Endothelial cell (in vitro differentiated cells): ENCODE results near the gene MDFIC. TPM values are rescaled to one million over a fixed set of nuclear protein-coding genes. Genes with fewer than 3 reads are reported as not detected.
"Not testable (repeated sequence)": the region's sequence is repeated elsewhere in the genome, so short reads cannot be mapped to it uniquely, and the experiment has no call there.

ENCODE experiments used
- DNase-seq: peaks from one replicate; pipeline ENCODE4 v3.0.0; 2021; ENCODE audit warnings: low spot score
- H3K27ac Mint-ChIP-seq: one replicate; pipeline ENCODE4 v1.8.0; 2021; ENCODE audit warnings: mixed read lengths, inconsistent platforms; ENCODE audit not compliant: unreplicated experiment
- H3K27me3 Mint-ChIP-seq: one replicate; pipeline ENCODE4 v1.8.0; 2021; ENCODE audit warnings: mild to moderate bottlenecking, moderate library complexity, mixed read lengths, inconsistent platforms; ENCODE audit not compliant: unreplicated experiment
- H3K36me3 Mint-ChIP-seq: one replicate; pipeline ENCODE4 v1.8.0; 2021; ENCODE audit warnings: mild to moderate bottlenecking, low read depth, mixed read lengths, inconsistent platforms; ENCODE audit not compliant: unreplicated experiment
- H3K4me1 Mint-ChIP-seq: one replicate; pipeline ENCODE4 v1.8.0; 2021; ENCODE audit warnings: mild to moderate bottlenecking, mixed read lengths, inconsistent platforms; ENCODE audit not compliant: unreplicated experiment
- H3K4me3 Mint-ChIP-seq: one replicate; pipeline ENCODE4 v1.8.0; 2021; ENCODE audit warnings: mild to moderate bottlenecking, mixed read lengths, inconsistent platforms; ENCODE audit not compliant: unreplicated experiment
- H3K9me3 Mint-ChIP-seq: one replicate; pipeline ENCODE4 v1.8.0; 2021; ENCODE audit warnings: mixed read lengths, inconsistent platforms; ENCODE audit not compliant: unreplicated experiment
- total RNA-seq: library from RNA; stranded (reverse); fragmentation: NEBNext Ultra II Directional; extraction: Animal tissue kit (Norgen Biotek cat#: 25700); gene quantifications from one replicate; pipeline ENCODE4 v1.2.1, GENCODE V29; 2021; ENCODE audit not compliant: unreplicated experiment
- TF ChIP-seq, protein P1 (sequence below): fragments of 200-600 bp; sonication (generic); IDR thresholded peaks from one replicate; pipeline ENCODE4 v1.5.0; 2021; ENCODE audit warnings: antibody characterized with exemption; ENCODE audit not compliant: unreplicated experiment

The MDFIC gene
- total RNA-seq, 1 donor from 2014 or later = 22.3 TPM

DNA sequence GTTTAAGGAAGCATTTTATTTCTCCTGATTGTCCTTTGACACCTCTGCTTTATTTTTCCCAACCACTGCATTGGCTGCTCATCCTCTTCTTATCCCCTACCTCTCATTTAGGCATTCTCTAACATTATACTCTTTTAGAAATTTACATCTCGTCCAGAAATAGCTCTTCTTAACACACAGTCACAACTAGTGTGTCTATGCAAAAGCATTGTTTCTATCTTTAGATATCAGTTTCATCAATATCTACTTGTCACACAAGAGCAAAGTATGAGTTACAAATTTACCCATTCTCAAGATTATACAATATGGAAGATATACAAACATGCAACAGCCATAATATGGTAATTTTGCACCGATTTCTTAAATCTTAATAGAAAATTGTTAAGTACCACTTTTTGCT lies 35.7 kb upstream of the MDFIC start:
- no peak for DNase-seq
- no peaks in the 10 kb centered on the region for H3K4me1 Mint-ChIP-seq
- no peaks in the 10 kb centered on the region for H3K27me3 Mint-ChIP-seq
- H3K9me3 Mint-ChIP-seq = no peaks in the 10 kb centered on the region
- TF ChIP-seq, protein P1, sequence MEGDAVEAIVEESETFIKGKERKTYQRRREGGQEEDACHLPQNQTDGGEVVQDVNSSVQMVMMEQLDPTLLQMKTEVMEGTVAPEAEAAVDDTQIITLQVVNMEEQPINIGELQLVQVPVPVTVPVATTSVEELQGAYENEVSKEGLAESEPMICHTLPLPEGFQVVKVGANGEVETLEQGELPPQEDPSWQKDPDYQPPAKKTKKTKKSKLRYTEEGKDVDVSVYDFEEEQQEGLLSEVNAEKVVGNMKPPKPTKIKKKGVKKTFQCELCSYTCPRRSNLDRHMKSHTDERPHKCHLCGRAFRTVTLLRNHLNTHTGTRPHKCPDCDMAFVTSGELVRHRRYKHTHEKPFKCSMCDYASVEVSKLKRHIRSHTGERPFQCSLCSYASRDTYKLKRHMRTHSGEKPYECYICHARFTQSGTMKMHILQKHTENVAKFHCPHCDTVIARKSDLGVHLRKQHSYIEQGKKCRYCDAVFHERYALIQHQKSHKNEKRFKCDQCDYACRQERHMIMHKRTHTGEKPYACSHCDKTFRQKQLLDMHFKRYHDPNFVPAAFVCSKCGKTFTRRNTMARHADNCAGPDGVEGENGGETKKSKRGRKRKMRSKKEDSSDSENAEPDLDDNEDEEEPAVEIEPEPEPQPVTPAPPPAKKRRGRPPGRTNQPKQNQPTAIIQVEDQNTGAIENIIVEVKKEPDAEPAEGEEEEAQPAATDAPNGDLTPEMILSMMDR = no peak
- no peaks in the 10 kb centered on the region for H3K36me3 Mint-ChIP-seq
- no peak overlapping the region for H3K27ac Mint-ChIP-seq
- H3K4me3 Mint-ChIP-seq = no peak overlapping the region

DNA sequence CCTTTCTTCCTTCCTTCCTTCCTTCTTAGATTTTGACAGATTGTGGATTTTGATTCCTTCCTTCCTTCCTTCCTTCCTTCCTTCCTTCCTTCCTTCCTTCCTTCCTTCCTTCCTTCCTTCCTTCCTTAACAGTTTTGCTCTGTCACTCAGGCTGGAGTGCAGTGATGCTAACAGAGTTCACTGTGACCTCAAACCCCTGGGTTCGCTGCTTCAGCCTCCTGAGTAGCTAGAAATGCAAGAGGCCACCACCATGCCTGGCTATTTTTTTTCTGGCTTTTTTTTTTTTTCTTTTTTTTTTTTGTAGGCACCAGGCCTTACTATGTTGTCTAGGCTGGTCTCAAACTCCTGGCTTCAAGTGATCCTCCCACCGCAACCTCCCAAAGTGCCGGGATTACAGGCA lies 32.8 kb upstream of the MDFIC start:
- H3K36me3 Mint-ChIP-seq, DNase-seq, H3K9me3 Mint-ChIP-seq, H3K27me3 Mint-ChIP-seq, H3K4me3 Mint-ChIP-seq, H3K27ac Mint-ChIP-seq, H3K4me1 Mint-ChIP-seq: not testable (repeated sequence)

DNA sequence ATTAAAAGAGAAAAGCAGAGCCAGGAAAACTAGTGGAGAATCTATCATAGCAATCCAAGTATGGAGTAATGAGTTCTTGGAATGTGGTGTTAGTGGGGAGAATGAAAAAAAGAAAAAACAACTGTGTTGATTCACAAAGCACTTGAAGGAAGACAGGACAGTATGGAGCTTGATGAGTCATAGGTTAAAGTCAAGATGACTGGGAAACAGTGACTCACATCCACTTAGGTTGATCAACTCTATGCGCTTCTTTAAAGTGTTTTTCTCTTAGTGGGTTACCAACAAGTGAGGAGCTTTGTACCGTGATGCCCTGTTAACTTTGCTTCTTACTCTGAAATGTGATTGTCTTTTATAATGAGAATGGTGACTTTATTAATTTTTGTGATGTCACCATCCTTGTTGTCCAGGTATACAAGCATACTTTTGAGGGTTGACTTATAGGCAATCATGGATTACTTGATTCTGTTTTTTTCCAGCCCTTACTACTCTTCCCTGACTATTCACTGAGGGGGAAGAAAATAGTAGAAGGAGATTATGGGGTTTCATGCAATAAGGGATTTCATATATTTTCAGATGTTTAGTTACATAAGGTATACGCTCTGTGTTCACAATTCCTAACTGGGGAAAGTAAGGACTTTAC lies 32.1 kb upstream of the MDFIC start:
- no peak for DNase-seq
- peaks cover 6% of the 10 kb centered on the region for H3K4me1 Mint-ChIP-seq
- H3K27me3 Mint-ChIP-seq = no peaks in the 10 kb centered on the region
- H3K36me3 Mint-ChIP-seq = no peaks in the 10 kb centered on the region
- no peaks in the 10 kb centered on the region for H3K9me3 Mint-ChIP-seq
- H3K4me3 Mint-ChIP-seq = no peak overlapping the region
- TF ChIP-seq, protein P1 = no peak
- H3K27ac Mint-ChIP-seq = no peak overlapping the region

DNA sequence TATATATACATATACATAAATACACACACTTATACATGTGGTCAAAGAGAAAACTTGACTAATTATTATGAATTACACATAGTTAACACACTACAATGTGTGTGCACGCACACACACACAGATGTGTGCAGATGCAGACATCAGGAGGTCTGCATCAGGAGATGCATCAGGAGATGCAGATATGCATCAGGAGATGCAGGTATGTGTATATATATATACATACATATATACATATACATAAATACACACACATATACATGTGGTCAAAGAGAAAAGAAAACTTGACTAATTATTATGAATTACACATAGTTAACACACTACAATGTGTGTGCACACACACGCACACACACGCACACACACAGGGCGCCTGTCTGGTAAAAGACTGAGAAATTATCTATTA lies 31.3 kb upstream of the MDFIC start:
- Mint-ChIP-seq H3K4me1 (peaks cover 6% of the 10 kb centered on the region), H3K27ac (no peak overlapping the region), H3K4me3 (no peak overlapping the region), H3K27me3 (peaks cover 2% of the 10 kb centered on the region), H3K9me3 (no peaks in the 10 kb centered on the region), H3K36me3 (no peaks in the 10 kb centered on the region)
- no peak for DNase-seq
- TF ChIP-seq, protein P1 = no peak

DNA sequence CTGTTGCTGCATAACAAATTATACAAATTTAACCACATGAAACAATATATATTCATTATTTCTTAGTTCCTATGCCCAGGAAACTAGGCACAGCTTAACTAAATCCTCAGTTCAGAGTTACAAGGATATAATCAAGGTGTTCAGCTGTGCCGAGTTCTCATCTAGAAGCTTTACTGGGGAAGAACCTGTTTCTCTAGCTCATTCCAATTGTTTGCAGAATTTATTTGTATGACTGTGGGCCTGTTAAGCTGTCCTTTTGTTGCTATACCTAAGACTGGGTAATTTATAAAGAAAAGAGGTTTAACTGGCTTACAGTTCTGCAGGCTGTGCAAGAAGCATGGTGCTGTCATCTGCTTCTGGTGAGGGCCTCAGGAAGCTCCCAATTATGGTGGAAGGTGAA lies 21.8 kb upstream of the MDFIC start:
- no peaks in the 10 kb centered on the region for H3K9me3 Mint-ChIP-seq

More for the DNA sequence above, 21.8 kb upstream of the MDFIC start:
- DNase-seq = no peak
- no peak overlapping the region for H3K27ac Mint-ChIP-seq
- H3K4me1 Mint-ChIP-seq = no peaks in the 10 kb centered on the region
- no peaks in the 10 kb centered on the region for H3K36me3 Mint-ChIP-seq
- no peaks in the 10 kb centered on the region for H3K27me3 Mint-ChIP-seq
- TF ChIP-seq, protein P1 = no peak
- H3K4me3 Mint-ChIP-seq = no peak overlapping the region
